Stimulated activated CD8-positive, alpha-beta memory T cell treated with anti-CD3 and anti-CD28 coated beads, Interleukin-7, amount 100 ng/mL, for 4 hours (primary cell): ENCODE data around the gene C19orf38.

Experiments
- DNase-seq, 2 donors: peaks; one replicate each; pipeline ENCODE4 v3.0.0-alpha.2; 2020; ENCODE audit warnings: low read depth in 2 of 2

C19orf38 gene

GRCh38 chr19:10848230-10848856 lies at the start of gene C19orf38:
C19orf38 (plus strand) TSS chr19:10848415; CDS start chr19:10848509, 94 bp downstream.
- no peak for DNase-seq

- no peak for DNase-seq
Measured at GRCh38 chr19:10800488-10800887, 47.7 kb upstream of the C19orf38 start.

- DNase-seq: no peak
Measured at GRCh38 chr19:10802479-10802878, 45.7 kb upstream of the C19orf38 start.

GRCh38 chr19:10803252-10803651 lies 45.0 kb upstream of the C19orf38 start:
- no peak for DNase-seq

- DNase-seq: no peak
Measured at GRCh38 chr19:10805065-10805757, 43.0 kb upstream of the C19orf38 start.

GRCh38 chr19:10805758-10806247 lies 42.4 kb upstream of the C19orf38 start:
- no peak for DNase-seq

- no peak for DNase-seq
Measured at GRCh38 chr19:10808937-10809649, 39.1 kb upstream of the C19orf38 start.

- no peak for DNase-seq
Measured at GRCh38 chr19:10809651-10810285, 38.4 kb upstream of the C19orf38 start.

- DNase-seq: no peak
Measured at GRCh38 chr19:10811391-10812111, 36.7 kb upstream of the C19orf38 start.

GRCh38 chr19:10812196-10812595 lies 36.0 kb upstream of the C19orf38 start:
- DNase-seq: no peak

- peak in 1 of 2 donors; percentile 9 for DNase-seq
Measured at GRCh38 chr19:10812902-10813404, 35.3 kb upstream of the C19orf38 start.

GRCh38 chr19:10815007-10815536 lies 33.1 kb upstream of the C19orf38 start:
- no peak for DNase-seq

- no peak for DNase-seq
Measured at GRCh38 chr19:10815969-10816644, 32.1 kb upstream of the C19orf38 start.

GRCh38 chr19:10816691-10817090 lies 31.5 kb upstream of the C19orf38 start:
- DNase-seq: no peak

GRCh38 chr19:10817291-10818038 lies 30.8 kb upstream of the C19orf38 start:
- no peak for DNase-seq

- DNase-seq: no peak
Measured at GRCh38 chr19:10818301-10819123, 29.7 kb upstream of the C19orf38 start.

GRCh38 chr19:10819124-10820060 lies 28.8 kb upstream of the C19orf38 start:
- DNase-seq: no peak

- no peak for DNase-seq
Measured at GRCh38 chr19:10820173-10820572, 28.0 kb upstream of the C19orf38 start.
